Memory B cell (primary cell): Measurements from ENCODE around the gene DCX.

Source experiments
- ATAC-seq: fragments of 150-1000 bp; cut with Tn5 transposase; 2 replicates; pipeline ENCODE4 v1.10.0; 2021; ENCODE audit warnings: low read depth, mild to moderate bottlenecking, moderate library complexity
- DNase-seq, 2 donors: peaks; one replicate each; pipeline ENCODE4 v3.0.0; 2022; ENCODE audit warnings: low spot score in 2 of 2
- H3K27ac Mint-ChIP-seq: one replicate; pipeline ENCODE4 v1.8.0; 2022; ENCODE audit warnings: mild to moderate bottlenecking, moderate library complexity, mixed read lengths
- H3K27me3 Mint-ChIP-seq: one replicate; pipeline ENCODE4 v1.8.0; 2022; ENCODE audit warnings: mixed read lengths
- H3K36me3 Mint-ChIP-seq: one replicate; pipeline ENCODE4 v1.8.0; 2022; ENCODE audit warnings: mild to moderate bottlenecking, mixed read lengths
- H3K4me1 Mint-ChIP-seq: one replicate; pipeline ENCODE4 v1.8.0; 2022; ENCODE audit warnings: mixed read lengths
- H3K4me3 Mint-ChIP-seq: one replicate; pipeline ENCODE4 v1.8.0; 2022; ENCODE audit warnings: mild to moderate bottlenecking, moderate library complexity, mixed read lengths
- H3K9me3 Mint-ChIP-seq: one replicate; pipeline ENCODE4 v1.8.0; 2022; ENCODE audit warnings: mixed read lengths

DCX gene

DNA sequence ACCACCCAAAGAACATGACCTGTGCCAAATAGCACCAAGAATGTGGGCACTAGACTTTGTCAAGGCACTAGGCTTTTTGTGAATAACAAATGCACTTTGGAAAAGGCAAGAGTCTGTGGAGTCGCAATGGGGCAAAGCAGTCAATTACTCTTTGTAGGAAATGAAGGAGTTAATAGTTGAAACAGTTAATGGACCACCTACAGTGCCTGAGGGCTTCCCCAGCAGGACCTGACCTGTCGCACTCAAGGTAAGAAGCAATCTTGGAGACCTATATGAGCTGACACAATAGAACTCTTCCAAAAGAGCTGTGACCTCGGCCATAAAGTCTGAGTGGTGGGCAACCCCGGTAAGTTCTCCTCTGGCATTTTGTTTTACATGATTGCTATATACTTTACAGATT is 92.5 kb downstream of the DCX start:
- no peak overlapping the region for H3K27ac Mint-ChIP-seq
- no peaks in the 10 kb centered on the region for H3K36me3 Mint-ChIP-seq
- ATAC-seq (no peak), DNase-seq (no peak)
- no peaks in the 10 kb centered on the region for H3K27me3 Mint-ChIP-seq
- no peaks in the 10 kb centered on the region for H3K4me1 Mint-ChIP-seq
- H3K9me3 Mint-ChIP-seq, result no peaks in the 10 kb centered on the region
- no peak overlapping the region for H3K4me3 Mint-ChIP-seq

DNA sequence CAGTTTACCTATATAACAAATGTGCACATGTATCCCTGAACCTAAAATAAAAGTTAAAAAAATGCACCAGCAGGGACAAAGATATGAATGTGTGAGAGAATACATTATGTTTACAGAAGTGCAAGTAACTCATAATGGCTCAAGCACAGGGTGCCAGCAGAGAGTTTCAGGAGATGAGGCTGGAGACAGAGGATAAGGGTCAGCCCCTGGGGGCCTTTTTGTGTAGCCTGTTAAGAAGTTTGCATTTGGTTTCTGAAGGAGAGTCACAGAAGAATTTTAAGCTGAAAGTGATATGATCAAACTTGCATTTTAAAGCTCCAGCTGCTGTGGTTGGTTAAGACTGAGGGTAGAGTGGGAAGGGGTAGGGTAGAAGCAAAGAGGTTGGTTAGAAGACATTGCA is 93.1 kb downstream of the DCX start:
- H3K27me3 Mint-ChIP-seq, result no peaks in the 10 kb centered on the region
- no peak for DNase-seq

DNA sequence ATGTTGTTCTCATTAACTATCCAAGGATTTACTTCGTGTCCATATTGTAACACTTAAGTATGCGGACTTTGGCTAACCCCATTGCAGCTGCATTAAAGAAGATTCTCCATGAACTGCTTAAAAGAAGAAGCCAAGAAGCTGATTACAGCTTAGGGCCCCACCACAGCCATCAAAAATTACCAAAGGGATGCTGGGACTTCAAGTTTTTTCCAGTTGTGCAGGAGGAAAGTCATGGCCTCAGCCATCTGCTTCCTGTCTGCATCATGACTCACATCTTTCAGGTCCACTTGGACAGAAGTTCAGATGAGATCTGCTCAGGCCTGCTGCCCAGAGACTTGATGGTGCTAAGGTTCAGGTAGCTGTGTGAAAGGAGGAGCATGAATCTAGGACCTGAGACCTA is 102.9 kb downstream of the DCX start:
- Mint-ChIP-seq H3K4me1 (no peaks in the 10 kb centered on the region), H3K27me3 (peaks cover 2% of the 10 kb centered on the region), H3K36me3 (no peaks in the 10 kb centered on the region)

More for the DNA sequence above, 93.1 kb downstream of the DCX start:
- ATAC-seq, result no peak
- Mint-ChIP-seq H3K27ac (no peak overlapping the region), H3K9me3 (no peaks in the 10 kb centered on the region), H3K4me3 (no peak overlapping the region), H3K4me1 (no peaks in the 10 kb centered on the region), H3K36me3 (no peaks in the 10 kb centered on the region)

DNA sequence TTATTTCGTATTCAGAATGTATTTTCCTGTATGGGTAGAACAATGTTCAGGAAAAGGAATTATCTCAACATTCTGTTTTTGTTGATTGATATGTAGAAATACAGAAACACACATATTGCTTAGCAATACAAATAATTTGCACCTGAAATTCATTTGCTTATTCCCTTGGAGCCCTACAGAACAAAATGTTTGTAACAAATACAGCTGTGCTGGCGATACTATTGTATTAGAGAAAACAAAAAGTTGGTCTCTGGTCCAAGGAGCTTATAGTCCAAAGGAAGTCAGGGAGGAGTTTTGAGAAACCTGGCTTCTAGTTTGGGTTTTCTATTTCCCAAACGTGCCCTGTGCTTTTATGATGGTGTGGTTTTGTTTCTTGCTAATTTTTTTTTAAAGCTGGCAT is 104.0 kb downstream of the DCX start:
- Mint-ChIP-seq H3K27ac (no peak overlapping the region), H3K9me3 (no peaks in the 10 kb centered on the region), H3K4me3 (no peak overlapping the region), H3K27me3 (no peaks in the 10 kb centered on the region), H3K36me3 (no peaks in the 10 kb centered on the region), H3K4me1 (no peaks in the 10 kb centered on the region)
- ATAC-seq, result no peak
- DNase-seq, result no peak

More for the DNA sequence above, 102.9 kb downstream of the DCX start:
- Mint-ChIP-seq H3K27ac (no peak overlapping the region), H3K9me3 (peaks cover 2% of the 10 kb centered on the region), H3K4me3 (no peak overlapping the region)
- DNase-seq (no peak), ATAC-seq (no peak)

DNA sequence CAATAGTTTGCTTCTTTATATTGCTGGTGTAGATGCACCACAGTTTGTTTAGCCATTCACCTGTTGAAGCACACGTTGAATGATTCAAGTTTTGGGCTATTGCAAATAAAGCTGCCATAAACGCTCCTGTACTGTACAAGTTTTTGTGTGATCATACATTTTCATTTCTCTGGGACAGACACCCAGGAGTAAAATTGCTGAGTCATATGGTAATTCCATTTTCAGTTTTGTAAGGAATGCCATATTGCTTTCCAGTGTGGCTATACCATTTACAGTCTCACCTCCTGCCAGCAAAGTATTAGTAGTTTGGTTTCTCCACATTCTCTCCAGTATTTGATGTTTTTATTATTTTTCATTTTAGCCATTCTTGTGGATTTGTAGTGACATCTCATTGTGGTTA is 109.7 kb downstream of the DCX start:
- Mint-ChIP-seq H3K36me3 (no peaks in the 10 kb centered on the region), H3K9me3 (no peaks in the 10 kb centered on the region), H3K4me3 (no peak overlapping the region), H3K4me1 (no peaks in the 10 kb centered on the region), H3K27me3 (no peaks in the 10 kb centered on the region), H3K27ac (no peak overlapping the region)
- DNase-seq (no peak), ATAC-seq (no peak)

DNA sequence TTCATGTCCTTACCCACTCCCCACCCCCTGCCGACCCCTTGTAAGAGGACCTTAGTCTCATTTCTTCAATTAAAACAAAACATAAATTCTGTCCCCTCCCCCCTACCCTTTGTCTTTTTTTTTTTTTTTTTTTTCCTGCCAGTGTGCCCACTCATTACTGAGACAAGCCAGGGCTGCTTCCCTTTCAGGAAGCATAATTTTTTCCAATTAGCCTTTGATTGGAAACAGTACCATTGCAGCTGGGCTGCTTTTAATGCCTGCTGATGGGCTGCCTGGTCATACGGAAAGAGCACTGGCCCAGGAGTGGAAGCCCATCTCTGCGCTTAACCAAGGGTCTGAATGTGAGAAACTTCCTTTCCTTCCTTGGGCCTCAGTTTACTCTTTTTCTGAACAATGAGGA is 123.2 kb downstream of the DCX start:
- ATAC-seq, result no peak
- H3K36me3 Mint-ChIP-seq, result no peaks in the 10 kb centered on the region
- no peaks in the 10 kb centered on the region for H3K4me1 Mint-ChIP-seq
- no peak overlapping the region for H3K27ac Mint-ChIP-seq
- DNase-seq, result no peak
- H3K4me3 Mint-ChIP-seq, result no peak overlapping the region
- no peaks in the 10 kb centered on the region for H3K9me3 Mint-ChIP-seq
- H3K27me3 Mint-ChIP-seq, result no peaks in the 10 kb centered on the region

DNA sequence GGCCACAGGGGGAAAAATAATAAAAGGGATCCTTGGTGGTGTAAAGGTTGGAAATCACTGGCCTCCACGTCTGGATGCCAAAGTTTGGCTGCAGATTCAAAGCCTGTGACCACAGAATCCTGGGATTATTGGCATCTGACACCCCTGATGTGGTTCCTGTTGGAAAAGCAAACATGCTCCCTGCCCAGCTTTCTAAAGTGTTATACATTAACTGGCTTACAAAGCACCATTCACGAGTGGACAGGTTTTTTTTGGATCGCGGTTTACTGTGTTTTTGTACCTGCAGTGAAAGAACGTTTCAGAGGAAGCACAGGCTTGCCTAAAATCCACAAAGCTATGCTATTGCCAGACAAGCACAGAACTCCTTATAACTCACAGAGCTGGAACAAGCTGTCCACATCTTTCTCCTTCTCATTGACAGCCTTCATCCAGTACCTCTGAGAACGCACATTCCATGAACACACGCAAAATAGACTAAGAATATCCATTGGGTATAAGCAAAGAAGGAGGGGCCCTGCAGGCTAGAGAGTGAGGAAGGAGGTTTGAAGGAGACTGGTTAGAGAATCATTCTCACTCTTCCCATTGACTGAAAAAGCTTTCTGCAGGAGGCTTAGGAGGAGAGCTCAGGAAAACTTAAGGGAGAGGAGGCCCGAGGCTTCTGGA is 127.2 kb downstream of the DCX start:
- Mint-ChIP-seq H3K27ac (no peak overlapping the region), H3K9me3 (peaks cover 2% of the 10 kb centered on the region), H3K4me3 (no peak overlapping the region), H3K36me3 (no peaks in the 10 kb centered on the region), H3K4me1 (no peaks in the 10 kb centered on the region), H3K27me3 (no peaks in the 10 kb centered on the region)
- DNase-seq (no peak), ATAC-seq (no peak)

DNA sequence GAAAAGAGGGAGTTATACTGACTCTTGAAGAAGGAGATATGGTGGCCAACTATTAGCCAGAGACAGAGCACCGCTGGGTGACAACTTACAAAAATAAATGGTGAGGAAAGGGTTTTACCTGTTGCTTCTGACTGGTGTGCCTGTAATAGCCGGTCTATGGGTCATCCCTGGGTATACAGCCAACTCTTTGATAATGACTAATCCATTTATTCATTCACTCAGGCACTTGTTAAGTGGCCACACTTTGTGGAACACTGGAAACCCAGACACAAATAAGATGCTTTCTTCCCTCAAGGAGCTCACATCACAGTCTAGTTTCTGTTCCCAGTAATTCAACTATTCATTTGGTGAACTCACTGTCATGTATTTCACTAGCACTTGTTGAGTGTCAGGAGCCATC is 128.5 kb downstream of the DCX start:
- ATAC-seq (no peak), DNase-seq (no peak)
- Mint-ChIP-seq H3K4me3 (no peak overlapping the region), H3K4me1 (no peaks in the 10 kb centered on the region), H3K27me3 (no peaks in the 10 kb centered on the region), H3K27ac (no peak overlapping the region), H3K9me3 (peaks cover 2% of the 10 kb centered on the region), H3K36me3 (no peaks in the 10 kb centered on the region)

DNA sequence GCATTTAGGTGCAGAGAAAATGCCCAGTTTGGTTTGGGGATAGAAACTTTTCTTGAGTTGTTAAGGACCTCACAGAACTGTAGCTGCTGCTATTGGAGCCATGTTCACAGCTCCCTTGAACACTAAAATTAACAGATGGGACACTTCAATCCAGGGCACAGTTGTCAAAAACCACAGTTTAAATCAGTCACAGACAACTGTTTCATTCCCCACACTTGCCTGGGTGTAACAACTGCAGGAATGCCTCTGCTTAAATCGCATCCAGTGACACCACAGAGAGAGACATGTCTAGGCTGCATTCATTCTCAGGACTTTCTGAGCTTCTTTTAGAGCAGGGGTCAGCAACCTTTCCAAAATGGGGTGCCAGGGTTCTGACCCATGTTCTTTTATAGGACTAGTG is 129.0 kb downstream of the DCX start:
- H3K4me3 Mint-ChIP-seq, result no peak overlapping the region
- no peaks in the 10 kb centered on the region for H3K36me3 Mint-ChIP-seq
- H3K9me3 Mint-ChIP-seq, result peaks cover 2% of the 10 kb centered on the region
- no peaks in the 10 kb centered on the region for H3K27me3 Mint-ChIP-seq
- DNase-seq (no peak), ATAC-seq (no peak)
- H3K27ac Mint-ChIP-seq, result no peak overlapping the region
- H3K4me1 Mint-ChIP-seq, result no peaks in the 10 kb centered on the region

DNA sequence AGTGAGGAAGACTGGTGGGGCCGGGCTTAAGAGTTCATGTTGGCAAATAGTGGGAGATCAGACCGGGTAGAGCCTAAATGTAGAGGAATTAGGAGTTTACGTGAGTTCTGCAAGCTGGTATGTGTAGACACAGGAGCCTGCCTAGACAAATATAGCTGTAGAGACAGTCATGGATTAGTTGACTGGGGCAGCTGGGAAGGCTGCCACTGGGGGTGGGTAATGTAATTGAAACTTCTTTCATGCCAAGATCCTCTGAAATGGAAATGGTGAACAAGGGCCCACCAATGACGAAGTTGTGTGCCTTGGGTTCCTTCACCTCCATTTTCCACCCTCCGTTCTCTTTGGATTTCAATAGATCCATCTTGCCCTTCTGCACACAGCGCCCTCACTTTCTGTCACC is 129.9 kb downstream of the DCX start:
- Mint-ChIP-seq H3K4me1 (no peaks in the 10 kb centered on the region), H3K36me3 (no peaks in the 10 kb centered on the region), H3K27me3 (no peaks in the 10 kb centered on the region), H3K4me3 (no peak overlapping the region), H3K27ac (no peak overlapping the region), H3K9me3 (peaks cover 2% of the 10 kb centered on the region)
- DNase-seq (no peak), ATAC-seq (no peak)

DNA sequence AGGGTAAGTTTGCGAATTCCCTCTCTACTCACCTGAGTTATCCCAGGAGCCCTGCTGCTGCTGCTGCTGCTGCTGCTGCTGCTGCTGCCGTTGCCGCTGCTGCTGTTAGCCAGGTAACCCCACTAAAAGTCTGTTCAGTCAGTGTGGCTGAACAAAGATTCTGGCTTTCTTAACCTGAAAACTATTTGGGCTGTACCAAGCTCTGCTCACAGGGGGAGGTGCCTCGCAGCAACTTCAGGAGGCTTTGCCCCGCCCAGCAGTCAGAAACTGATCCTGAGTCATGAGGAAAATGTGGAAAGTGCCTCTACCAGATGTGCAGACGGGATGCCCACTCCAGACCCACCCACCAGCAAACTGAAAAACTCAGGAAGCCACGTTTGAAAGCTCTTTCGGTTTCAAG is 141.7 kb downstream of the DCX start, which contains the start of gene CAPN6:
CAPN6 (minus strand) TSS at position 145 of the 400 bp plus-strand sequence. CDS start 6,547 bp downstream, outside the sequence.
- no peak within 1 kb of the TSS for H3K4me3 Mint-ChIP-seq
- no peak within 1 kb of the TSS for H3K27ac Mint-ChIP-seq
- H3K36me3 Mint-ChIP-seq, result no peaks in the 10 kb centered on the region
- no peaks in the 10 kb centered on the region for H3K4me1 Mint-ChIP-seq
- H3K9me3 Mint-ChIP-seq, result no peaks in the 10 kb centered on the region
- no peak for DNase-seq
- ATAC-seq, result no peak
- no peaks in the 10 kb centered on the region for H3K27me3 Mint-ChIP-seq

DNA sequence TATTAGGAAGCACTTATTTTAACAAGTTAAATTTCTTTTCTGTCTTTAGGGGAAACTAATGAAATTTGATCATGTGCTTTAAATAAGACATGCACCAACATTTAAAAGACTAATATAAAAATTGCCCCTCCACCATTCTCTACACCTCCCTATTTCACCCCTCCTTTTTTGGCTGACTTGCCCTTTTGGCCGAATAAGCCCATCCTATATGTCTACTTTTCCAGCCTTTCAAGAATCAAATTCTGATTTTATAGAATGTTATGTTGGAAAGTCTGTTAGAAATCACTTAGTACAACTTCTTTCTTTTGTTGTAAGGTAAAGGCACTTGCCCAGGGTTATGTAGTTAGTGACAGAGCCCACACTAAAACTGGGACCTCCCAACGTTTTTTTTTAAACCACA is 143.5 kb downstream of the DCX start:
- Mint-ChIP-seq H3K27me3 (no peaks in the 10 kb centered on the region), H3K4me3 (no peak overlapping the region)

DNA sequence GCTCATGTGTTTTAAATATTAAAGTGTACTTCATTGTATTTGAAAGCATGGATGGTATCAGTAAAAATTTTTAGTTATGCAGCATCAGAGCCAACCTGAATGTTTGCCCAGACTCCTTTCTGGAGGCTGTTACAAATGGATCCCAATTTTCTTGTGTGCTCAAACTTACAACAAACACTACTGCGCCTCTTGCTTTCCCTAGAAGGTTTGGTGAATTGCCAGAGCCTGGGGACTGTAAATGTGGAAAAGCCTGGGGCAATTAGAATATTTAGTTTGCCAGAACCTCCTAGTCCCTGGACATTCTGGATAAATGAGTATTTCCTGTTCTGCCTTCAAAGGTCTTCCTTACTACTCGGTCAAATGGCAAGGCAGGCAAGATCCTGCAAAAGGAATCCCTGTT is 146.5 kb downstream of the DCX start:
- H3K27me3 Mint-ChIP-seq, result no peaks in the 10 kb centered on the region
- no peaks in the 10 kb centered on the region for H3K4me1 Mint-ChIP-seq

More for the DNA sequence above, 143.5 kb downstream of the DCX start:
- no peak for DNase-seq
- Mint-ChIP-seq H3K27ac (no peak overlapping the region), H3K9me3 (no peaks in the 10 kb centered on the region), H3K36me3 (no peaks in the 10 kb centered on the region), H3K4me1 (no peaks in the 10 kb centered on the region)
- no peak for ATAC-seq

DNA sequence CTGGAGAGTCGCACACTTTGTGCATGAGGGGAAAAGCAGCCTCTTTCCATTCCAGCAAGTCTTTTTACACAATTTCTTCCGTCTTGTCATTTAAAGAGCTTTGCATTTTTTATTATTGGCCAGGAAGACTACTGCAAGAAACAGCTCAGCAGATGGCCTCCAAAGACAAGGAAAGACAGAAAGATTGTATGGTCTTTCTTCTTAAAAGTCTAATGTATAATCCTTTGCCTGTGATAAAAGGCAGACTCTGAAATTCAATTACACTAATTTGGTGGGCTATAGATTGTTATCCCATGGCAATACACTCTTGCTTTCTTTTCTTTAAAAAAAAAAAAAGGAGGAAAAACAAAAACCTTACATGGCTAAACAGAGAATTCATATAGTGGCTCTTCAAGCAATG is 147.6 kb downstream of the DCX start:
- no peak overlapping the region for H3K4me3 Mint-ChIP-seq
- H3K36me3 Mint-ChIP-seq, result no peaks in the 10 kb centered on the region

More for the DNA sequence above, 146.5 kb downstream of the DCX start:
- no peak for DNase-seq
- no peak overlapping the region for H3K27ac Mint-ChIP-seq
- H3K4me3 Mint-ChIP-seq, result no peak overlapping the region
- H3K9me3 Mint-ChIP-seq, result no peaks in the 10 kb centered on the region
- H3K36me3 Mint-ChIP-seq, result no peaks in the 10 kb centered on the region
- ATAC-seq, result no peak

DNA sequence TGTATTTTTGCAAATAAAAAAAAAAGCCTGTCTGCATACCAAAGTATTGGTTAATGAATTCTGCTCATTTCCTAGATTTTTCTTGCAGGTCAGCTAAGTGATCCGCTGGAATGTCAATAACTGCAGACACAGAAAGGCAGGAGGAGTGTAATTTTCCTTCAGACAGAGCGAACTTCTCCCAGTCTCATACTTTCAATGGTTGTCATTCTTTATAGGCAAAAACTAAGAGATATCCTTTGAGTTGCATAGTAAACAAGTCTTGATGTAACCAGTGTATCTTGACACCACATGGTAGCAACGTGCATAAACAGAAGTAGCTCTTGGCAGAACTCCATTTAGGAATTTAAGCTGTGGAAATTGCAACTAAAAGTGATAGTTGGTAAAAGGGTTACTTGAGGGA is 149.9 kb downstream of the DCX start:
- DNase-seq, result no peak
- H3K36me3 Mint-ChIP-seq, result no peaks in the 10 kb centered on the region
- no peak overlapping the region for H3K4me3 Mint-ChIP-seq
- no peaks in the 10 kb centered on the region for H3K9me3 Mint-ChIP-seq
- ATAC-seq, result no peak
- H3K27me3 Mint-ChIP-seq, result no peaks in the 10 kb centered on the region
- H3K4me1 Mint-ChIP-seq, result no peaks in the 10 kb centered on the region
- no peak overlapping the region for H3K27ac Mint-ChIP-seq

More for the DNA sequence above, 147.6 kb downstream of the DCX start:
- DNase-seq, result no peak
- no peak overlapping the region for H3K27ac Mint-ChIP-seq
- H3K9me3 Mint-ChIP-seq, result no peaks in the 10 kb centered on the region
- ATAC-seq, result no peak
- no peaks in the 10 kb centered on the region for H3K27me3 Mint-ChIP-seq
- H3K4me1 Mint-ChIP-seq, result no peaks in the 10 kb centered on the region
